ENCODE results near the gene HS6ST1. TPM values are rescaled to one million over a fixed set of nuclear protein-coding genes. Genes with fewer than 3 reads are reported as not detected.

The HS6ST1 gene
- total RNA-seq, 1 donor from 2014 or later = 141 TPM

DNA sequence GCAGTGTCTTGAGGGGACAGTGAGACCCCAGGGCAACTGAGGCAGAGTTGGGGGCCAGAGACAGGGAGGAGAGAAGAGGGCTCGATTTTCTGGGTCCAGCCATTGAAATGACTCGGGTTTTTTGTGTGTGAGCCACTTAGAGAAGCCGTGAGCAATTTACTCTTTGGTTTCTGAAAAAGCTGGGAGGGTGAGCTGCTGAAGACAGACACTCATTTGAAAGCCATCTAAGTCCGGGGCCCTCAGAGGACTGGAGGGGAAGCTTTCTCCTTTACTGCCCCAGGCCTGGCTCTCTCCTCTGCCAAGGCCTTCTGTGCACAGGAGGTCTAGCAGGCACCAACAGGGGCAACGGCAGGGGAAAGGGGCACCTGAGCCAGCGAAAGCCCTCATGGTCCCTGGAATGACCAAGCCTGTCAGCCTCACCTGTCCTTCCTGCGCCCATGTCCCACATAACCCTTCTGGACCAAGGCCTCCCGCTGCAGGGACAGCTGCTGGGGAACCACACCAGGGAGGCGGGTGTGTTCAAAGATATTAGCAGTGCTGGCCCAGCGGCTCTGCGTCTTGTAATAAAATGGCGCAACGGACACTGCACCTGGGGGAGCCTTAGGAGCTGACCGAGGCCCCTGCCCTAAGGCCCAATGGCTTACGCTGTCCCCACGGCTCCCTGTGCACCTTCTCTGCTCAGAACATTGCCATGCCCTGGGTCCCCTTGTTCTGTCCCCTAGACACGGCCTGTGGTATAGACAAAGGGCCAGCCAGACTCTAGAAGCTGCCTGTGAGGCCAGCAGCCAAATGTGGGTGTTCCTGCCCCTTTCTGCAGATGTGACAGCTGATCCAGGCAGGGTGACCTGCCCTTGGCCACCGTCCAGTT is 45.8 kb downstream of the HS6ST1 start:
- H3K27me3 Mint-ChIP-seq (ENCODE audit: low read depth) = no peaks in the 10 kb centered on the region
- peaks cover 25% of the 10 kb centered on the region for H3K36me3 Mint-ChIP-seq
- H3K4me3 Mint-ChIP-seq = no peak overlapping the region
- H3K27ac Mint-ChIP-seq = no peak overlapping the region
- TF ChIP-seq CTCF (IDR thresholded peaks at IDR 0.05; ENCODE audit: unreplicated experiment) = no peak
- peaks cover 2% of the 10 kb centered on the region for H3K4me1 Mint-ChIP-seq
- DNase-seq (ENCODE audit: low spot score in 2 of 2, unreplicated experiment in 2 of 2) = no peak
- peaks cover 11% of the 10 kb centered on the region for H3K9me3 Mint-ChIP-seq

- Mint-ChIP-seq H3K27ac (no peak overlapping the region), H3K4me1 (peaks cover 2% of the 10 kb centered on the region), H3K4me3 (no peak overlapping the region), H3K36me3 (peaks cover 25% of the 10 kb centered on the region), H3K27me3 (ENCODE audit: low read depth) (no peaks in the 10 kb centered on the region), H3K9me3 (peaks cover 11% of the 10 kb centered on the region)
- no peak for TF ChIP-seq CTCF (IDR thresholded peaks at IDR 0.05; ENCODE audit: unreplicated experiment)
- no peak for DNase-seq (ENCODE audit: low spot score in 2 of 2, unreplicated experiment in 2 of 2)
Observed at GRCh38 chr2:128271911-128272600, 46.6 kb downstream of the HS6ST1 start.

- H3K27me3 Mint-ChIP-seq (ENCODE audit: low read depth) = no peaks in the 10 kb centered on the region
- no peak for TF ChIP-seq CTCF (IDR thresholded peaks at IDR 0.05; ENCODE audit: unreplicated experiment)
- H3K36me3 Mint-ChIP-seq = peaks cover 23% of the 10 kb centered on the region
- peaks cover 11% of the 10 kb centered on the region for H3K9me3 Mint-ChIP-seq
- H3K4me3 Mint-ChIP-seq = no peak overlapping the region
- no peak for DNase-seq (ENCODE audit: low spot score in 2 of 2, unreplicated experiment in 2 of 2)
- H3K4me1 Mint-ChIP-seq = peaks cover 2% of the 10 kb centered on the region
- H3K27ac Mint-ChIP-seq = no peak overlapping the region
Observed at GRCh38 chr2:128271597-128271910, 47.1 kb downstream of the HS6ST1 start.

GRCh38 chr2:128270672-128271596 is 47.7 kb downstream of the HS6ST1 start:
- no peak overlapping the region for H3K4me3 Mint-ChIP-seq
- H3K4me1 Mint-ChIP-seq = peaks cover 2% of the 10 kb centered on the region
- no peak overlapping the region for H3K27ac Mint-ChIP-seq
- peaks cover 19% of the 10 kb centered on the region for H3K36me3 Mint-ChIP-seq
- DNase-seq (ENCODE audit: low spot score in 2 of 2, unreplicated experiment in 2 of 2) = no peak
- H3K27me3 Mint-ChIP-seq (ENCODE audit: low read depth) = no peaks in the 10 kb centered on the region
- no peak for TF ChIP-seq CTCF (IDR thresholded peaks at IDR 0.05; ENCODE audit: unreplicated experiment)
- peaks cover 11% of the 10 kb centered on the region for H3K9me3 Mint-ChIP-seq

- peaks cover 10% of the 10 kb centered on the region for H3K9me3 Mint-ChIP-seq
- DNase-seq (ENCODE audit: low spot score in 2 of 2, unreplicated experiment in 2 of 2) = no peak
- H3K36me3 Mint-ChIP-seq = peaks cover 11% of the 10 kb centered on the region
- no peak overlapping the region for H3K4me3 Mint-ChIP-seq
- TF ChIP-seq CTCF (IDR thresholded peaks at IDR 0.05; ENCODE audit: unreplicated experiment) = no peak
- no peaks in the 10 kb centered on the region for H3K27me3 Mint-ChIP-seq (ENCODE audit: low read depth)
- peaks cover 2% of the 10 kb centered on the region for H3K4me1 Mint-ChIP-seq
- H3K27ac Mint-ChIP-seq = no peak overlapping the region
Observed at GRCh38 chr2:128269990-128270671, 48.5 kb downstream of the HS6ST1 start.

Measured in mesothelial cell of epicardium (in vitro differentiated cells).